Neural cell (in vitro differentiated cells): ENCODE results near the gene FSTL5. TPM values are rescaled to one million over a fixed set of nuclear protein-coding genes. Genes with fewer than 3 reads are reported as not detected.

Source experiments
- H2AFZ ChIP-seq: fragments of 200-600, 300-800 bp; sonication (generic), shearing (Covaris generic); 2 replicates; pipeline ENCODE4 v1.6.0; 2014; ENCODE audit warnings: low read depth, mild to moderate bottlenecking, antibody characterized with exemption, low read length, moderate library complexity
- H3F3A ChIP-seq: fragments of 200-600 bp; shearing (Covaris generic); 2 replicates; pipeline ENCODE4 v1.6.1; 2016; ENCODE audit warnings: mild to moderate bottlenecking, moderate library complexity, mixed read lengths, antibody characterized with exemption, low read length; ENCODE audit not compliant: insufficient read depth, poor library complexity, severe bottlenecking
- H3K27ac ChIP-seq: fragments of 200-600, 300-800 bp; sonication (generic), shearing (Covaris generic); 2 replicates; pipeline ENCODE4 v1.5.1; 2014; ENCODE audit warnings: mild to moderate bottlenecking, low read length, moderate library complexity
- H3K27me3 ChIP-seq: fragments of 300-800, 200-600 bp; sonication (generic), shearing (Covaris generic); 2 replicates; pipeline ENCODE4 v1.6.0; 2014; ENCODE audit warnings: mild to moderate bottlenecking, low read depth, low read length, moderate library complexity; ENCODE audit not compliant: insufficient read depth
- H3K36me3 ChIP-seq: fragments of 300-800, 200-600 bp; sonication (generic), shearing (Covaris generic); 2 replicates; pipeline ENCODE4 v1.5.1; 2014; ENCODE audit warnings: mild to moderate bottlenecking, antibody characterized with exemption, low read length, moderate library complexity; ENCODE audit not compliant: insufficient read depth
- H3K4me2 ChIP-seq: fragments of 300-800, 200-600 bp; sonication (generic), shearing (Covaris generic); 2 replicates; pipeline ENCODE4 v1.6.0; 2014; ENCODE audit warnings: mild to moderate bottlenecking, low read length
- H3K4me3 ChIP-seq: fragments of 300-800, 200-600 bp; sonication (generic), shearing (Covaris generic); 2 replicates; pipeline ENCODE4 v1.5.1; 2014; ENCODE audit warnings: mild to moderate bottlenecking, low read length, moderate library complexity
- H3K79me2 ChIP-seq: fragments of 200-600 bp; shearing (Covaris generic); replicated peaks from 2 replicates; pipeline ENCODE4 v1.6.0; 2014; ENCODE audit warnings: mild to moderate bottlenecking, low read length, moderate library complexity; ENCODE audit not compliant: insufficient read depth
- H3K9ac ChIP-seq: fragments of 300-800, 200-600 bp; sonication (generic), shearing (Covaris generic); 2 replicates; pipeline ENCODE4 v1.6.1; 2016; ENCODE audit warnings: mild to moderate bottlenecking, low read length, mixed read lengths
- H3K9me2 ChIP-seq: fragments of 200-600 bp; shearing (Covaris generic); 2 replicates; pipeline ENCODE4 v1.6.1; 2016; ENCODE audit warnings: mild to moderate bottlenecking, low read length, mixed read lengths; ENCODE audit not compliant: insufficient read depth
- H3K9me3 ChIP-seq: fragments of 200-600, 300-800 bp; sonication (generic), shearing (Covaris generic); 2 replicates; pipeline ENCODE4 v1.6.1; 2016; ENCODE audit warnings: mild to moderate bottlenecking, mixed run types, low read length, moderate library complexity, mixed read lengths
- H4K20me1 ChIP-seq: fragments of 200-600 bp; shearing (Covaris generic); 2 replicates; pipeline ENCODE4 v1.6.1; 2016; ENCODE audit warnings: mild to moderate bottlenecking, mixed run types; ENCODE audit not compliant: insufficient read depth
- EP300 ChIP-seq: fragments of 450-650 bp; conservative IDR thresholded peaks from 2 replicates; pipeline ENCODE4 v1.6.1; 2014; ENCODE audit warnings: antibody characterized with exemption, mild to moderate bottlenecking, moderate library complexity; ENCODE audit not compliant: poor library complexity, severe bottlenecking
- EZH2 ChIP-seq: fragments of 200-600, 300-800 bp; shearing (Covaris generic), sonication (generic); IDR thresholded peaks from 2 replicates; pipeline ENCODE4 v1.6.1; 2014; ENCODE audit warnings: antibody characterized with exemption, low read length, borderline replicate concordance, mild to moderate bottlenecking; ENCODE audit not compliant: insufficient read depth, poor library complexity, severe bottlenecking
- MXI1 ChIP-seq: fragments of 450-650 bp; conservative IDR thresholded peaks from 2 replicates; pipeline ENCODE4 v1.6.1; 2014; ENCODE audit warnings: antibody characterized with exemption, mild to moderate bottlenecking; ENCODE audit not compliant: poor library complexity, severe bottlenecking
- POLR2AphosphoS5 ChIP-seq: IDR thresholded peaks from 2 replicates; pipeline ENCODE4 v1.6.1; 2012
- RAD21 ChIP-seq: fragments of 450-650 bp; conservative IDR thresholded peaks from 2 replicates; pipeline ENCODE4 v1.6.1; 2014; ENCODE audit warnings: antibody characterized with exemption, mild to moderate bottlenecking, moderate library complexity
- SMC3 ChIP-seq: fragments of 450-650 bp; conservative IDR thresholded peaks from 2 replicates; pipeline ENCODE4 v1.6.1; 2014; ENCODE audit warnings: antibody characterized with exemption, mild to moderate bottlenecking, moderate library complexity; ENCODE audit not compliant: poor library complexity
- TAF1 ChIP-seq: IDR thresholded peaks from 2 replicates; pipeline ENCODE4 v1.6.1; 2012; ENCODE audit warnings: low read depth
- polyA plus RNA-seq: library from polyadenylated mRNA; depleted of rRNA; stranded (reverse); fragments of >200 nt; gene quantifications from 2 replicates; pipeline ENCODE4 v1.2.3, GENCODE V29; 2014
- TF ChIP-seq, protein P1 (sequence below): fragments of 450-650 bp; IDR thresholded peaks from 2 replicates; pipeline ENCODE4 v1.5.1; 2014; ENCODE audit warnings: antibody characterized with exemption, mild to moderate bottlenecking, moderate library complexity; ENCODE audit not compliant: poor library complexity, severe bottlenecking
- TF ChIP-seq, protein P2 (sequence below): IDR thresholded peaks from 2 replicates; pipeline ENCODE4 v1.6.1; 2012; ENCODE audit warnings: borderline replicate concordance

Gene FSTL5
- polyA plus RNA-seq, 1 donor from 2014 or later = 6.8 TPM

DNA sequence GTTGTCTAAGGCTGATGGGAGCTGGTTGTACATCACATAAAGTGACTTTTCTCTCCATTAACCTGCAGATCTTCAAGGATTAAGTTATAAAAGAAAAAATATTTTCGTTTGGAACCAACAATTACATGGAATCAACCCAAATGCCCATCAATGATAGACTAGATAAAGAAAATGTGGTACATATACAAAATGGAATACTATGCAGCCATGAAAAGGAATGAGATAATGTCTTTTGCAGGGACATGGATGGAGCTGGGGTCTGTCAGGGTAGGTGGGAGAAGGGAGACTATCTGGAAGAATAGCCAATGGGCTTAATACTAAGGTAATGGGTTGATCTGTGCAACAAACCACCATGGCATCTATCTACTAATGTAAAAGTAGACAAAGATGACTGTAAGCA, 313.2 kb downstream of the FSTL5 start:
- Histone ChIP-seq H3K4me3 (no peak overlapping the region), H2AFZ (no peak overlapping the region), H3K9me3 (peaks cover 3% of the 10 kb centered on the region), H3K27ac (no peak overlapping the region), H3K27me3 (no peaks in the 10 kb centered on the region), H3K9me2 (no peaks in the 10 kb centered on the region), H3K9ac (no peak overlapping the region), H4K20me1 (no peaks in the 10 kb centered on the region), H3F3A (no peaks in the 10 kb centered on the region), H3K79me2 (no peaks in the 10 kb centered on the region), H3K36me3 (no peaks in the 10 kb centered on the region), H3K4me2 (no peak overlapping the region)
- TF ChIP-seq, protein P1, sequence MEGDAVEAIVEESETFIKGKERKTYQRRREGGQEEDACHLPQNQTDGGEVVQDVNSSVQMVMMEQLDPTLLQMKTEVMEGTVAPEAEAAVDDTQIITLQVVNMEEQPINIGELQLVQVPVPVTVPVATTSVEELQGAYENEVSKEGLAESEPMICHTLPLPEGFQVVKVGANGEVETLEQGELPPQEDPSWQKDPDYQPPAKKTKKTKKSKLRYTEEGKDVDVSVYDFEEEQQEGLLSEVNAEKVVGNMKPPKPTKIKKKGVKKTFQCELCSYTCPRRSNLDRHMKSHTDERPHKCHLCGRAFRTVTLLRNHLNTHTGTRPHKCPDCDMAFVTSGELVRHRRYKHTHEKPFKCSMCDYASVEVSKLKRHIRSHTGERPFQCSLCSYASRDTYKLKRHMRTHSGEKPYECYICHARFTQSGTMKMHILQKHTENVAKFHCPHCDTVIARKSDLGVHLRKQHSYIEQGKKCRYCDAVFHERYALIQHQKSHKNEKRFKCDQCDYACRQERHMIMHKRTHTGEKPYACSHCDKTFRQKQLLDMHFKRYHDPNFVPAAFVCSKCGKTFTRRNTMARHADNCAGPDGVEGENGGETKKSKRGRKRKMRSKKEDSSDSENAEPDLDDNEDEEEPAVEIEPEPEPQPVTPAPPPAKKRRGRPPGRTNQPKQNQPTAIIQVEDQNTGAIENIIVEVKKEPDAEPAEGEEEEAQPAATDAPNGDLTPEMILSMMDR = no peak
- TF ChIP-seq TAF1 = no peak
- TF ChIP-seq RAD21 = no peak
- no peak for TF ChIP-seq EP300
- TF ChIP-seq POLR2AphosphoS5 = no peak
- no peak for TF ChIP-seq EZH2

DNA sequence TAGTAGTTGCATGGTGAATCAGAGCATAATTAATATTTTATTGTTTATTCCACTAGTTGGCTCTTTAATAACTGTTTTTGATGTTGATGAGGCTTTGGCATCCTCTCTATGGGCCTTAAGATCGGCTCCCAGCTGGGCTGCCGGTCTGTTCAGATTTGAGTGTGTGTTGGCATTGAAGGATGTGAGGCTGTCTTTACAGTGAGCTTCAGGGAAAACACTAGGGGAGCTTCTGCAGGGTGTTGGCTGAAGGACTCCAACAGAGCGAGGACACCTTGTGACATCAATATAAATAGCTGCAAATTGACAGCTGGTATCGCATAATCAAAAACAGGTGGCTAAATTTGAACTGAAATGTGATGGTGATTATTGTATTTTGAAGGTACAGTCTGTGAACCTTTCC, 322.0 kb downstream of the FSTL5 start:
- no peak overlapping the region for H3K4me3 ChIP-seq
- no peaks in the 10 kb centered on the region for H3K79me2 ChIP-seq
- no peaks in the 10 kb centered on the region for H3K9me2 ChIP-seq
- TF ChIP-seq MXI1 (no peak), EZH2 (no peak), RAD21 (no peak), SMC3 (no peak), POLR2AphosphoS5 (no peak), EP300 (no peak)
- TF ChIP-seq, protein P1 = no peak
- TF ChIP-seq, protein P2, sequence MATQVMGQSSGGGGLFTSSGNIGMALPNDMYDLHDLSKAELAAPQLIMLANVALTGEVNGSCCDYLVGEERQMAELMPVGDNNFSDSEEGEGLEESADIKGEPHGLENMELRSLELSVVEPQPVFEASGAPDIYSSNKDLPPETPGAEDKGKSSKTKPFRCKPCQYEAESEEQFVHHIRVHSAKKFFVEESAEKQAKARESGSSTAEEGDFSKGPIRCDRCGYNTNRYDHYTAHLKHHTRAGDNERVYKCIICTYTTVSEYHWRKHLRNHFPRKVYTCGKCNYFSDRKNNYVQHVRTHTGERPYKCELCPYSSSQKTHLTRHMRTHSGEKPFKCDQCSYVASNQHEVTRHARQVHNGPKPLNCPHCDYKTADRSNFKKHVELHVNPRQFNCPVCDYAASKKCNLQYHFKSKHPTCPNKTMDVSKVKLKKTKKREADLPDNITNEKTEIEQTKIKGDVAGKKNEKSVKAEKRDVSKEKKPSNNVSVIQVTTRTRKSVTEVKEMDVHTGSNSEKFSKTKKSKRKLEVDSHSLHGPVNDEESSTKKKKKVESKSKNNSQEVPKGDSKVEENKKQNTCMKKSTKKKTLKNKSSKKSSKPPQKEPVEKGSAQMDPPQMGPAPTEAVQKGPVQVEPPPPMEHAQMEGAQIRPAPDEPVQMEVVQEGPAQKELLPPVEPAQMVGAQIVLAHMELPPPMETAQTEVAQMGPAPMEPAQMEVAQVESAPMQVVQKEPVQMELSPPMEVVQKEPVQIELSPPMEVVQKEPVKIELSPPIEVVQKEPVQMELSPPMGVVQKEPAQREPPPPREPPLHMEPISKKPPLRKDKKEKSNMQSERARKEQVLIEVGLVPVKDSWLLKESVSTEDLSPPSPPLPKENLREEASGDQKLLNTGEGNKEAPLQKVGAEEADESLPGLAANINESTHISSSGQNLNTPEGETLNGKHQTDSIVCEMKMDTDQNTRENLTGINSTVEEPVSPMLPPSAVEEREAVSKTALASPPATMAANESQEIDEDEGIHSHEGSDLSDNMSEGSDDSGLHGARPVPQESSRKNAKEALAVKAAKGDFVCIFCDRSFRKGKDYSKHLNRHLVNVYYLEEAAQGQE = no peak
- no peaks in the 10 kb centered on the region for H4K20me1 ChIP-seq
- no peak overlapping the region for H3K9ac ChIP-seq
- no peaks in the 10 kb centered on the region for H3K27me3 ChIP-seq
- no peak overlapping the region for H3K4me2 ChIP-seq
- no peak overlapping the region for H3K27ac ChIP-seq
- H3F3A ChIP-seq = no peaks in the 10 kb centered on the region
- no peak overlapping the region for H2AFZ ChIP-seq
- no peaks in the 10 kb centered on the region for H3K9me3 ChIP-seq
- H3K36me3 ChIP-seq = no peaks in the 10 kb centered on the region
